ENCODE measurements around the gene IL17RC.

DNA sequence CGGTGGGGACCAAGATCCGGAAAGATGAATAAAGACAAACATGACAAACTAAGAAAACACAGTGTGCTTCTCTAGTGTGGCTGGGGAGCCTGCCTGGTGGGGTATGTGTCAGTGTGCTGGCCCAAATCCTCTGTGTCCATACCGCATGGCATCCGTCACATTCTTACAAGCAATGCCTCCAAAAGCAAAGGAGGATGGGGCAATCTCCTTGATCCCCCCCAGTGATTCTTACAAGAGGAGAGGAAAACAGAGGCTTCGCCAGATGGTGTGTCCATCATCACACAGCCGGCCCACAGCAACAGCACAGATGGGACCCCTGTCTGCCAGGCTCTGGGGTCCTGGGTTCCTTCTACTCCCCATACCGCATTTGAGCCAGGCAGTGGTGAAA is 558 bp upstream of the IL17RC start:
- TF ChIP-seq EZH2 (IDR thresholded peaks at IDR 0.05) = no peak
- TF ChIP-seq, protein P1, sequence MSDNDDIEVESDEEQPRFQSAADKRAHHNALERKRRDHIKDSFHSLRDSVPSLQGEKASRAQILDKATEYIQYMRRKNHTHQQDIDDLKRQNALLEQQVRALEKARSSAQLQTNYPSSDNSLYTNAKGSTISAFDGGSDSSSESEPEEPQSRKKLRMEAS (IDR thresholded peaks at IDR 0.05) = no peak
- TF ChIP-seq, protein P2, sequence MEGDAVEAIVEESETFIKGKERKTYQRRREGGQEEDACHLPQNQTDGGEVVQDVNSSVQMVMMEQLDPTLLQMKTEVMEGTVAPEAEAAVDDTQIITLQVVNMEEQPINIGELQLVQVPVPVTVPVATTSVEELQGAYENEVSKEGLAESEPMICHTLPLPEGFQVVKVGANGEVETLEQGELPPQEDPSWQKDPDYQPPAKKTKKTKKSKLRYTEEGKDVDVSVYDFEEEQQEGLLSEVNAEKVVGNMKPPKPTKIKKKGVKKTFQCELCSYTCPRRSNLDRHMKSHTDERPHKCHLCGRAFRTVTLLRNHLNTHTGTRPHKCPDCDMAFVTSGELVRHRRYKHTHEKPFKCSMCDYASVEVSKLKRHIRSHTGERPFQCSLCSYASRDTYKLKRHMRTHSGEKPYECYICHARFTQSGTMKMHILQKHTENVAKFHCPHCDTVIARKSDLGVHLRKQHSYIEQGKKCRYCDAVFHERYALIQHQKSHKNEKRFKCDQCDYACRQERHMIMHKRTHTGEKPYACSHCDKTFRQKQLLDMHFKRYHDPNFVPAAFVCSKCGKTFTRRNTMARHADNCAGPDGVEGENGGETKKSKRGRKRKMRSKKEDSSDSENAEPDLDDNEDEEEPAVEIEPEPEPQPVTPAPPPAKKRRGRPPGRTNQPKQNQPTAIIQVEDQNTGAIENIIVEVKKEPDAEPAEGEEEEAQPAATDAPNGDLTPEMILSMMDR (IDR thresholded peaks at IDR 0.05 in 2 of 3, conservative IDR thresholded peaks at IDR 0.05 in 1 of 3; ENCODE audit: borderline replicate concordance in 1 of 3, insufficient read depth in 1 of 3, low read depth in 2 of 3, low read length in 2 of 3) = no peak
- no peak for TF ChIP-seq POLR2A (IDR thresholded peaks at IDR 0.05; ENCODE audit: borderline replicate concordance, extremely low read depth, insufficient read depth, insufficient read length)
- no peak for TF ChIP-seq RAD21 (IDR thresholded peaks at IDR 0.05; ENCODE audit: low read depth)
- TF ChIP-seq EGR1 (IDR thresholded peaks at IDR 0.05; ENCODE audit: low read depth) = no peak
- no peak for TF ChIP-seq SIN3A (IDR thresholded peaks at IDR 0.05; ENCODE audit: low read depth)
- no peak for TF ChIP-seq YY1 (IDR thresholded peaks at IDR 0.05; ENCODE audit: extremely low read depth, insufficient replicate concordance, low read depth, low read length)
- TF ChIP-seq SP1 (IDR thresholded peaks at IDR 0.05; ENCODE audit: low read depth) = no peak
- no peak for TF ChIP-seq EZH2phosphoT487 (IDR thresholded peaks at IDR 0.05; ENCODE audit: borderline replicate concordance)
- TF ChIP-seq, protein P3, sequence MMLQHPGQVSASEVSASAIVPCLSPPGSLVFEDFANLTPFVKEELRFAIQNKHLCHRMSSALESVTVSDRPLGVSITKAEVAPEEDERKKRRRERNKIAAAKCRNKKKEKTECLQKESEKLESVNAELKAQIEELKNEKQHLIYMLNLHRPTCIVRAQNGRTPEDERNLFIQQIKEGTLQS (IDR thresholded peaks at IDR 0.05) = no peak
